ENCODE measurements around the gene ZFR2.
"Not testable (repeated sequence)": the region's sequence is repeated elsewhere in the genome, so short reads cannot be mapped to it uniquely, and the experiment has no call there.

The ZFR2 gene

GRCh38 chr19:3893509-3894179, 24.8 kb upstream of the ZFR2 start:
- Mint-ChIP-seq H3K4me3 (no peak overlapping the region), H3K4me1 (ENCODE audit: low read depth in 2 of 2) (peaks cover 6% of the 10 kb centered on the region in 2 donors), H3K27me3 (no peaks in the 10 kb centered on the region), H3K36me3 (ENCODE audit: insufficient read depth) (no peaks in the 10 kb centered on the region), H3K27ac (no peak overlapping the region), H3K9me3 (no peaks in the 10 kb centered on the region)
- ATAC-seq (replicated peaks): no peak
- DNase-seq: no peak

GRCh38 chr19:3890591-3890990, 21.8 kb upstream of the ZFR2 start:
- no peak for DNase-seq
- Mint-ChIP-seq H3K9me3 (no peaks in the 10 kb centered on the region), H3K27ac (no peak overlapping the region), H3K4me3 (no peak overlapping the region), H3K27me3 (no peaks in the 10 kb centered on the region), H3K4me1 (ENCODE audit: low read depth in 2 of 2) (no peaks in the 10 kb centered on the region), H3K36me3 (ENCODE audit: insufficient read depth) (no peaks in the 10 kb centered on the region)
- ATAC-seq (replicated peaks): no peak

GRCh38 chr19:3882041-3882384, 13.2 kb upstream of the ZFR2 start:
- no peak for ATAC-seq (replicated peaks)
- no peaks in the 10 kb centered on the region for H3K36me3 Mint-ChIP-seq (ENCODE audit: insufficient read depth)
- peaks cover 38 to 70% of the 10 kb centered on the region in 2 donors for H3K27me3 Mint-ChIP-seq
- DNase-seq: no peak
- H3K4me1 Mint-ChIP-seq (ENCODE audit: low read depth in 2 of 2): peaks cover 5 to 7% of the 10 kb centered on the region in 2 donors
- no peak overlapping the region for H3K27ac Mint-ChIP-seq
- H3K4me3 Mint-ChIP-seq: peak overlapping the region in 1 of 2 donors; percentile 23
- no peaks in the 10 kb centered on the region for H3K9me3 Mint-ChIP-seq

GRCh38 chr19:3881272-3882040, 12.6 kb upstream of the ZFR2 start:
- no peak for DNase-seq
- no peak overlapping the region for H3K27ac Mint-ChIP-seq
- no peaks in the 10 kb centered on the region for H3K36me3 Mint-ChIP-seq (ENCODE audit: insufficient read depth)
- H3K4me1 Mint-ChIP-seq (ENCODE audit: low read depth in 2 of 2): peaks cover 5 to 7% of the 10 kb centered on the region in 2 donors
- peaks cover 41 to 74% of the 10 kb centered on the region in 2 donors for H3K27me3 Mint-ChIP-seq
- peak overlapping the region in 1 of 2 donors; percentile 23 for H3K4me3 Mint-ChIP-seq
- no peaks in the 10 kb centered on the region for H3K9me3 Mint-ChIP-seq
- no peak for ATAC-seq (replicated peaks)

GRCh38 chr19:3880471-3881271, 11.8 kb upstream of the ZFR2 start, which contains the start of gene ATCAY:
Gene ATCAY (plus strand): TSS chr19:3880685. CDS start chr19:3885768, 5,083 bp downstream.
- Mint-ChIP-seq H3K27ac (no peak within 1 kb of the TSS), H3K27me3 (peaks cover 41 to 74% of the 10 kb centered on the region in 2 donors), H3K4me3 (peak within 1 kb of the TSS in 1 of 2 donors; percentile 20), H3K9me3 (no peaks in the 10 kb centered on the region), H3K4me1 (ENCODE audit: low read depth in 2 of 2) (peaks cover 5 to 7% of the 10 kb centered on the region in 2 donors), H3K36me3 (ENCODE audit: insufficient read depth) (no peaks in the 10 kb centered on the region)
- DNase-seq: no peak
- ATAC-seq (replicated peaks): no peak

- H3K4me3 Mint-ChIP-seq: no peak overlapping the region
- peaks cover 5 to 7% of the 10 kb centered on the region in 2 donors for H3K4me1 Mint-ChIP-seq (ENCODE audit: low read depth in 2 of 2)
- no peak for ATAC-seq (replicated peaks)
- peaks cover 41 to 71% of the 10 kb centered on the region in 2 donors for H3K27me3 Mint-ChIP-seq
- H3K9me3 Mint-ChIP-seq: no peaks in the 10 kb centered on the region
- H3K36me3 Mint-ChIP-seq (ENCODE audit: insufficient read depth): no peaks in the 10 kb centered on the region
- no peak overlapping the region for H3K27ac Mint-ChIP-seq
- DNase-seq: no peak
Observed at GRCh38 chr19:3879656-3880055, 10.8 kb upstream of the ZFR2 start.

- not testable (repeated sequence) for H3K36me3 Mint-ChIP-seq (ENCODE audit: insufficient read depth); ATAC-seq (replicated peaks); DNase-seq; H3K27ac Mint-ChIP-seq; H3K4me1 Mint-ChIP-seq (ENCODE audit: low read depth in 2 of 2); H3K9me3 Mint-ChIP-seq; H3K4me3 Mint-ChIP-seq
- peaks cover 25 to 60% of the 10 kb centered on the region in 2 donors for H3K27me3 Mint-ChIP-seq
Observed at GRCh38 chr19:3874695-3875094, 5.9 kb upstream of the ZFR2 start.

GRCh38 chr19:3873151-3873550, 4.3 kb upstream of the ZFR2 start:
- ATAC-seq (replicated peaks) (no peak), DNase-seq (no peak)
- H3K27me3 Mint-ChIP-seq: peaks cover 29 to 60% of the 10 kb centered on the region in 2 donors
- H3K36me3 Mint-ChIP-seq (ENCODE audit: insufficient read depth): no peaks in the 10 kb centered on the region
- H3K9me3 Mint-ChIP-seq: no peaks in the 10 kb centered on the region
- H3K27ac Mint-ChIP-seq: no peak overlapping the region
- no peak overlapping the region for H3K4me3 Mint-ChIP-seq
- H3K4me1 Mint-ChIP-seq (ENCODE audit: low read depth in 2 of 2): peaks cover 7 to 8% of the 10 kb centered on the region in 2 donors

- ATAC-seq (replicated peaks): no peak
- no peak overlapping the region for H3K27ac Mint-ChIP-seq
- H3K27me3 Mint-ChIP-seq: peaks cover 35 to 56% of the 10 kb centered on the region in 2 donors
- H3K4me1 Mint-ChIP-seq (ENCODE audit: low read depth in 2 of 2): peaks cover 7 to 16% of the 10 kb centered on the region in 2 donors
- no peak for DNase-seq
- no peaks in the 10 kb centered on the region for H3K36me3 Mint-ChIP-seq (ENCODE audit: insufficient read depth)
- H3K4me3 Mint-ChIP-seq: peak overlapping the region in 1 of 2 donors; percentile 23
- H3K9me3 Mint-ChIP-seq: no peaks in the 10 kb centered on the region
Observed at GRCh38 chr19:3867971-3868769, 668 bp downstream of the ZFR2 start.

- no peak for ATAC-seq (replicated peaks)
- H3K9me3 Mint-ChIP-seq: no peaks in the 10 kb centered on the region
- H3K27ac Mint-ChIP-seq: no peak overlapping the region
- no peaks in the 10 kb centered on the region for H3K36me3 Mint-ChIP-seq (ENCODE audit: insufficient read depth)
- peaks cover 7 to 16% of the 10 kb centered on the region in 2 donors for H3K4me1 Mint-ChIP-seq (ENCODE audit: low read depth in 2 of 2)
- DNase-seq: no peak
- H3K27me3 Mint-ChIP-seq: peaks cover 38 to 52% of the 10 kb centered on the region in 2 donors
- no peak overlapping the region for H3K4me3 Mint-ChIP-seq
Observed at GRCh38 chr19:3866910-3867638, 1.8 kb downstream of the ZFR2 start.

- ATAC-seq (replicated peaks) (no peak), DNase-seq (no peak)
- H3K4me3 Mint-ChIP-seq: no peak overlapping the region
- peaks cover 0 to 9% of the 10 kb centered on the region in 2 donors for H3K4me1 Mint-ChIP-seq (ENCODE audit: low read depth in 2 of 2)
- no peak overlapping the region for H3K27ac Mint-ChIP-seq
- peaks cover 28 to 34% of the 10 kb centered on the region in 2 donors for H3K27me3 Mint-ChIP-seq
- H3K9me3 Mint-ChIP-seq: no peaks in the 10 kb centered on the region
- H3K36me3 Mint-ChIP-seq (ENCODE audit: insufficient read depth): no peaks in the 10 kb centered on the region
Observed at GRCh38 chr19:3863648-3864047, 5.2 kb downstream of the ZFR2 start.

GRCh38 chr19:3862826-3863500, 5.9 kb downstream of the ZFR2 start:
- Mint-ChIP-seq H3K4me1 (ENCODE audit: low read depth in 2 of 2) (peaks cover 0 to 6% of the 10 kb centered on the region in 2 donors), H3K27ac (no peak overlapping the region), H3K36me3 (ENCODE audit: insufficient read depth) (no peaks in the 10 kb centered on the region), H3K27me3 (peaks cover 24 to 28% of the 10 kb centered on the region in 2 donors), H3K9me3 (no peaks in the 10 kb centered on the region), H3K4me3 (no peak overlapping the region)
- DNase-seq (no peak), ATAC-seq (replicated peaks) (no peak)

Data from effector memory CD8-positive, alpha-beta T cell (primary cell).